Amygdala (tissue), 56 donors: Measurements from ENCODE around the gene LRRC18.

Experiments
- DNase-seq, 56 donors: peaks; one replicate each; lab custom pipeline; 2025; lab: John Stamatoyannopoulos, UW

Gene LRRC18

GRCh38 chr10:48884179-48885045 is 55.2 kb downstream of the LRRC18 start:
- no peak for DNase-seq

DNA sequence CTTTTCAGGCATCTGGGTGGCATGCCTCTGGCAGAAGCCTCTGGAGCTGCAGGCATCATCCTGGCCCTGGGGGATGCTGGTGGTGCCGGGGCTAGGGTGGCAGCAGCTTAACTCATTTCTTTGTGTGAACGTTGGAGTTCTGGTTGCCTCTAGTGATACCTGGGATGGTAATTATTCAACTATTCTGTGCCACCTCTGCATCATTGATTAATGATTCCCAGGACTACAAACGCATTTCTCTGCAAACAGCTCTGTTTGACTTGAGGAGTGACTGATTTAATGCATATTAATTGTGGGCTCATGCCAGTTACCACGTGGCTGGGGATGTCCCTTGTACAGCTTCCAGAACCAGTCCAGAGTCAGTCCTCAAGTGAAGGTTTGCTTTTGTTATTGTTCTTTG is 55.9 kb downstream of the LRRC18 start:
- DNase-seq: no peak

- no peak for DNase-seq
These were observed 56.8 kb downstream of the LRRC18 start for GRCh38 chr10:48882881-48883280.

DNA sequence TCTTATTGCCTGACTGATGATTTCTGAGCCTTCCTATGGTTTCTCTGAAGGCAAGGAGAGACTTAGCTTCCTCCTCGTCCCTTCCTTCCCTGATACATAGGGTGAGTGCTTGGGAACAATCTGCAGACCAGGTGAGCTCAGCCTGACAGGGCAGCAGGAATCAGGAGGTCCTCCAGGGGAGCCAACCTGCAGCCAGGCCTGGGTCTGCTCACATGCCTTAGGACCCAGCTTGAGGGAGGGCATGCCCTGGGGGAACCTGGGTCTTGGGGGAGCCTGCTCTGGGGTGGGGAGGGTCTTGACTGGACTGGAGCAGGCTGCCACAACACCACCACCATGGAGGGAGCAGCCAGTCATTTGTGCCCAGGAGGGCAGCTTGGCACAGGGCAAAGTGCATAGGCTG is 57.7 kb downstream of the LRRC18 start:
- no peak for DNase-seq

GRCh38 chr10:48880016-48880705 is 59.5 kb downstream of the LRRC18 start:
- no peak for DNase-seq

DNA sequence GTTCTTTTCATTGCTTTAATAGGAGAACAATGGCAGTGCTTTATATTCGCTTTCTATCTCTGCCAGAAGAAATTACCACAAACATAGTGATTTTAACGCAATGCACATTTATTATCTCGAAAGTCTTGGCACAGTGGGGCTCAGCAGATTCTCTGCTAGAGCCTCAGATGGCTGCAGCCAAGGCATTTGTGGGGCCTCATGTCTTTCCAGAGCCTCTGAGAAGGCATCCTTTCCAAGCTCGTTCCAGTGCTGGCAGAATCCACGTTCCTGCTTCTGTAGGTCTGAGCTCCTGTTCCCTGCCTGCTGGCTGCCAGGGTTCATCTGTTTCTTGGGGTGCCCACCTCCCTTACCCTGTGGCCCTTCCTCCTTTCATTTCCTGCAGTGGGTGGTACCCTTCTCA is 60.2 kb downstream of the LRRC18 start:
- DNase-seq: no peak

DNA sequence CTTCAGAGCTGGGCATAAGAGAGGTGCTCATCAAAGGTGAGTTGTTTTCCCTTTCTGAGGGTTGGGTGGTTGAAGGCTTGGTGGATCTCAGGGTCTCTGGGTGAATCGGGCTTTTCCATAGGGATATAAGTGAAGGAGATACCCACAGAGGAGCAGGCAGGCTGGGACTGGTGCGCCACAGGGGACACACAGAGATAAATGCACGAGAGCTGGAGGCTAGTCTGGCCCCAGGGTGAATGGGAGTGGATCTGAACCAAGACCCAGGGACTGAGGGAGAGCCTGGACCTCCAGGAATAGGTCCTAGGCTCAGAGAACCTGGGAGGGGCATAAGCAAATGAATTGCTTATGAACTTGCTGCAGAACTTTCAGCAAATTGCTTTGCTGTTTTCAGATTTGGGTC is 61.5 kb downstream of the LRRC18 start:
- no peak for DNase-seq

DNA sequence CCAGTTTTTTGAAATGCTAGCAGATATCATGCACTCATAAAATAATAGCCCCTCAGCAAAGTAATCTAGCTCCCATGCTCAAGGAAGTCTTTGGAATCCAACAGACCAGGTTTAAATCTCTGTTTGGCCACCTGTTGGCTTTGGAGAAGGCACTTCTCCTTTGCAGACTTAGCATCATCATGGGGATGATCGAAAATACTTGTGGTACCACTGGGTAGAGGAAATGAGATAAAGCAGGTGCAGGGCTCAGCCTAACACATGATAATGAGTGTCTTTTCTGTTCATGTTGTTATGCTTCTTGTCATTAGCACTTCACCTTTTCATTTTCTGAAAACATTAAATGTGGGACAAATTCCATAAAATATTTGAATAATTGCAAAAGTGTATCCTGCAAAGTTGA is 67.4 kb downstream of the LRRC18 start:
- DNase-seq: no peak
